Adrenal gland (tissue), 12 donors: ENCODE measurements around the gene POLR2H. TPM values are rescaled to one million over a fixed set of nuclear protein-coding genes. Genes with fewer than 3 reads are reported as not detected.
A peak's percentile ranks its signal among the peaks of the same experiment; 100 is the strongest.

ENCODE experiments used
- DNase-seq, 7 donors: peaks; one replicate each; pipeline ENCODE4 v3.0.0-alpha.2; 2019 to 2020
- H3K27ac ChIP-seq, 5 donors: fragments of 200-600 bp; sonication (generic) in 4 of 5; 1 replicate in 3 of 5; 2 replicates in 2 of 5; pipeline versions ENCODE4 v1.5.1 to v1.8.0; 2016 to 2020; ENCODE audit warnings: mild to moderate bottlenecking in 1 of 5
- H3K27me3 ChIP-seq: fragments of 200-600 bp; 2 replicates; pipeline ENCODE4 v1.8.0; 2021
- H3K36me3 ChIP-seq, 2 donors: fragments of 200-600 bp; replicated peaks in 1 of 2; 1 replicate in 1 of 2; 2 replicates in 1 of 2; pipeline versions ENCODE4 v1.5.1 to v1.8.0; 2018 to 2022
- H3K4me1 ChIP-seq, 2 donors: fragments of 200-600 bp; replicated peaks in 1 of 2; 1 replicate in 1 of 2; 2 replicates in 1 of 2; pipeline versions ENCODE4 v1.5.1 to v1.8.0; 2018 to 2021
- H3K4me3 ChIP-seq, 4 donors: fragments of 200-600 bp; sonication (generic) in 3 of 4; one replicate each; pipeline ENCODE4 v1.5.1; 2016 to 2018
- H3K9me3 ChIP-seq, 3 donors: fragments of 200-600 bp; sonication (generic) in 1 of 3; replicated peaks in 1 of 3; 1 replicate in 2 of 3; 2 replicates in 1 of 3; pipeline versions ENCODE4 v1.5.1 to v1.8.0; 2016 to 2021
- CTCF ChIP-seq, 6 experiments: fragments of 450-650 bp in 4 of 6; fragments of 200-600 bp in 2 of 6; sonication (generic) in 1 of 6; IDR thresholded peaks; 1 replicate in 5 of 6; 2 replicates in 1 of 6; pipeline versions ENCODE4 v1.5.1 to v1.8.0; 2016 to 2021; ENCODE audit warnings: antibody characterized with exemption in 6 of 6, mild to moderate bottlenecking in 2 of 6, moderate library complexity in 1 of 6
- POLR2A ChIP-seq, 2 donors: fragments of 450-650 bp; IDR thresholded peaks; one replicate each; pipeline ENCODE4 v1.6.1; 2017; ENCODE audit warnings: antibody characterized with exemption in 2 of 2, mild to moderate bottlenecking in 2 of 2, moderate library complexity in 1 of 2
- WGBS, 4 donors: extraction: QIAGEN DNeasy Blood & Tissue Kit in 2 of 4; methylation state at CpG; one replicate each; pipeline versions ENCODE4 v1.1.5 to v1.1.7; 2013 to 2017; 5-methylcytosine and 5-hydroxymethylcytosine counted together
- intact Hi-C, 2 donors: fragments of 100-400 bp; cut with DNase I; formaldehyde crosslinking; loops; one replicate each; pipeline versions ENCODE4 v1.14.1 to v1.15.0; 2022 to 2023
- polyA plus RNA-seq, 3 donors: library from polyadenylated mRNA; stranded (reverse); fragments of 200-250 nt in 2 of 3; fragments of 350-450 nt in 1 of 3; fragmentation: Illumina TruSeq in 1 of 3; extraction: RNeasy Lipid Tissue Mini Kit (QIAGEN cat#74804) in 1 of 3; gene quantifications; one replicate each; pipeline ENCODE4 v1.2.3, GENCODE V29; 2013 to 2014
- total RNA-seq, 9 donors: library from RNA; depleted of rRNA in 4 of 9; stranded (reverse); fragments of >200 nt in 4 of 9; fragments of 120-200 nt in 1 of 9; fragmentation: NEBNext Ultra II Directional in 1 of 9; extraction: Animal tissue kit (Norgen Biotek cat#: 25700) in 1 of 9; gene quantifications; one replicate each; pipeline versions ENCODE4 v1.1.0 to v1.2.4, GENCODE V29; 2013 to 2023
- donor health status: healthy with polysubstance abuse.
- donor health status: Bipolar disorder and iron deficiency.
- donor health status: DM: yes; HTN: yes; CAD: no.
- donor health status: DM: no; HTN: no; CAD: no.
- donor health status: DM: no; HTN: no; CAD: no.
- donor health status: DM: yes; HTN: yes; CAD: no.

Gene POLR2H
- total and polyA plus RNA-seq, 12 donors, result 63.1 to 199 (median 77.7) TPM

GRCh38 chr3:184349563-184350470, 11.7 kb upstream of the POLR2H start:
- Histone ChIP-seq H3K27me3 (no peaks in the 10 kb centered on the region), H3K27ac (peak overlapping the region in 2 of 5 donors; percentile 11 to 29), H3K4me1 (peaks cover 6 to 29% of the 10 kb centered on the region in 2 donors), H3K36me3 (peaks cover 0 to 7% of the 10 kb centered on the region in 2 donors), H3K4me3 (no peak overlapping the region), H3K9me3 (no peaks in the 10 kb centered on the region)
- TF ChIP-seq POLR2A (IDR thresholded peaks at IDR 0.05), result no peak
- TF ChIP-seq CTCF (IDR thresholded peaks at IDR 0.05), result no peak
- 76 to 82% (median 80%) methylated on average over 10 of the region's 10 CpGs for WGBS, 4 donors
- intact Hi-C loops, result no loop called here
- peak in 3 of 7 donors; percentile 38 to 65 (median 62) for DNase-seq

- Histone ChIP-seq H3K4me3 (no peak overlapping the region), H3K27ac (peak overlapping the region in 3 of 5 donors; percentile 7 to 59 (median 23)), H3K36me3 (peaks cover 0 to 13% of the 10 kb centered on the region in 2 donors), H3K9me3 (no peaks in the 10 kb centered on the region), H3K27me3 (no peaks in the 10 kb centered on the region), H3K4me1 (peaks cover 0 to 21% of the 10 kb centered on the region in 2 donors)
- WGBS, 4 donors, result 64 to 69% (median 66%) methylated on average over 6 of the region's 6 CpGs
- intact Hi-C loops, result no loop called here
- no peak for DNase-seq
- TF ChIP-seq CTCF (IDR thresholded peaks at IDR 0.05) (no peak), POLR2A (IDR thresholded peaks at IDR 0.05) (no peak)
Measured at GRCh38 chr3:184350618-184351017, 10.9 kb upstream of the POLR2H start.

- peak in 6 of 7 donors; percentile 58 to 81 (median 76) for DNase-seq
- WGBS, 4 donors, result 17 to 39% (median 29%) methylated on average over 8 to 9 of the region's 9 CpGs
- peaks cover 0 to 13% of the 10 kb centered on the region in 2 donors for H3K36me3 ChIP-seq
- peaks cover 0 to 20% of the 10 kb centered on the region in 2 donors for H3K4me1 ChIP-seq
- no peak overlapping the region for H3K4me3 ChIP-seq
- no peak for TF ChIP-seq POLR2A (IDR thresholded peaks at IDR 0.05)
- TF ChIP-seq CTCF (IDR thresholded peaks at IDR 0.05), result no peak
- intact Hi-C loops, result no loop called here
- H3K27me3 ChIP-seq, result no peaks in the 10 kb centered on the region
- H3K27ac ChIP-seq, result peak overlapping the region in 3 of 5 donors; percentile 7 to 59 (median 23)
- H3K9me3 ChIP-seq, result no peaks in the 10 kb centered on the region
Measured at GRCh38 chr3:184351511-184352148, 9.9 kb upstream of the POLR2H start.

- Histone ChIP-seq H3K27me3 (no peaks in the 10 kb centered on the region), H3K4me1 (peaks cover 0 to 20% of the 10 kb centered on the region in 2 donors), H3K4me3 (no peak overlapping the region), H3K27ac (peak overlapping the region in 1 of 5 donors; percentile 59), H3K9me3 (no peaks in the 10 kb centered on the region), H3K36me3 (peaks cover 0 to 19% of the 10 kb centered on the region in 2 donors)
- TF ChIP-seq POLR2A (IDR thresholded peaks at IDR 0.05) (no peak), CTCF (IDR thresholded peaks at IDR 0.05) (no peak)
- 79 to 84% (median 82%) methylated on average over 12 to 15 of the region's 15 CpGs for WGBS, 4 donors
- peak in 2 of 7 donors; percentile 18 to 39 for DNase-seq
- intact Hi-C loops, result no loop called here
Measured at GRCh38 chr3:184352149-184352785, 9.2 kb upstream of the POLR2H start.
